Thymus (tissue), 11 donors: ENCODE results near the gene DERL3. TPM values are rescaled to one million over a fixed set of nuclear protein-coding genes. Genes with fewer than 3 reads are reported as not detected.

Experiments used
- DNase-seq, 9 donors: peaks; one replicate each; pipeline ENCODE4 v3.0.0-alpha.2; 2013; ENCODE audit warnings: low spot score in 9 of 9, low read depth in 6 of 9, missing footprints in 1 of 9
- H3K27ac ChIP-seq, 2 donors: one replicate each; pipeline ENCODE4 v1.5.1; 2013; ENCODE audit warnings: control low read depth in 1 of 2, low read depth in 1 of 2, low read length in 1 of 2, mild to moderate bottlenecking in 1 of 2, moderate library complexity in 1 of 2
- H3K27me3 ChIP-seq, 2 donors: one replicate each; pipeline ENCODE4 v1.5.1; 2013; ENCODE audit warnings: low read length in 1 of 2; ENCODE audit not compliant: control insufficient read depth in 2 of 2, insufficient read depth in 1 of 2
- H3K36me3 ChIP-seq, 2 donors: one replicate each; pipeline ENCODE4 v1.5.1; 2013; ENCODE audit warnings: low read length in 1 of 2, mild to moderate bottlenecking in 1 of 2, moderate library complexity in 1 of 2; ENCODE audit not compliant: control insufficient read depth in 2 of 2, insufficient read depth in 2 of 2
- H3K4me1 ChIP-seq, 2 donors: one replicate each; pipeline ENCODE4 v1.5.1; 2013; ENCODE audit warnings: low read length in 2 of 2; ENCODE audit not compliant: control insufficient read depth in 2 of 2, insufficient read depth in 2 of 2
- H3K4me3 ChIP-seq, 2 donors: one replicate each; pipeline ENCODE4 v1.5.1; 2013; ENCODE audit warnings: low read length in 2 of 2, control low read depth in 1 of 2, mild to moderate bottlenecking in 1 of 2
- H3K9me3 ChIP-seq, 2 donors: one replicate each; pipeline ENCODE4 v1.5.1; 2013; ENCODE audit warnings: low read length in 1 of 2, mild to moderate bottlenecking in 1 of 2; ENCODE audit not compliant: control insufficient read depth in 2 of 2, insufficient read depth in 1 of 2
- WGBS: extraction: QIAGEN DNeasy Blood & Tissue Kit; methylation state at CpG from one replicate; pipeline ENCODE4 v1.1.7; 2013; 5-methylcytosine and 5-hydroxymethylcytosine counted together
- polyA plus RNA-seq: library from polyadenylated mRNA; stranded (reverse); fragments of 200-250 nt; gene quantifications from one replicate; pipeline ENCODE4 v1.2.3, GENCODE V29; 2013
- total RNA-seq: library from RNA; stranded (reverse); fragments of 120-200 nt; gene quantifications from one replicate; pipeline ENCODE4 v1.2.4, GENCODE V29; 2013
- donor health status: healthy.

DERL3 gene
- total and polyA plus RNA-seq, 2 donors: 2.5 to 2.9 TPM

DNA sequence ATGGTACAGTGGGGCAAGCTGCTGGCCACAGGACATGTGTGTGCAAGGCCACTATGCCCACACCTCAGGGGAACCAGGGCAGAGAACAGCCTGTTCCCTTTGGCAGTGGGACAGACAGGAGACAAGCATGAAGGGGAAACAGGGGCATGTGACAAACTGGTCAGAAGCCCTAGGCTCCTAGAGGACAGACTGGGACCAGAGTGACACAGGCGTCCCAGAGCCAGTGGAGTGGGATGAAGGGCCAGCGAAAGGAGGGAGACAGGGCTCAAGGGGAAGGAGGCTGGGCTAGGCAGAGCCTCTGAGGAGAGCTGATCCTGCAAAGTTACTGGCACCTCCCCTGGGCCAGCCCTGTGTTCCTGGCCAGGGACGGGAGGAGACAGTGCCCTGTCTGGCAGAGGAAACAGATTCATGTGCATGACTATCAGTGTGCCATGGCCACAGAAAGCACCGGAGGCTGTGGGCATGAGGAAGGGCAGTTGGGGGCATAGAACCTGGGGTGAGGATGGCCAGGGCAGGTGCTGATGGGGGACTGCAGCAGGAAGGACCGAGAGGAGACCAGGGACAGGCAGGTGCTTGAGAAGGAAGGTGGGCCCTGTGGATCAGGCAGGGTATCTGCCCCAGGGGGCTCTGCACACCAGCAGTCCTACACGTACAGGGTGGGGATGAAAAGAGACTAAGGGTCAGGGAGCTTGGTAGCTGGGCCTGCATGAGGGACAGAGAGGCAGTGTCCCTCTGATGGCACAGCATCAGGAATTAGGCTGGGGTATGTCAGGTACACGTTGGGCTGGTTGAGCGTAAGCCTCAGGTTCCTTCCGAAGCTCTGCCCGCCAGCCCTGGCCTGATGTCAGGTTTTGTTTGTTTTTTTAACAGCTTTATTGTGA is 9.8 kb downstream of the DERL3 start:
- no peak for DNase-seq
- WGBS: 98% methylated on average over 10 of the region's 10 CpGs
- H3K4me1 ChIP-seq: peaks cover 0 to 2% of the 10 kb centered on the region in 2 donors
- no peak overlapping the region for H3K4me3 ChIP-seq
- peaks cover 86 to 89% of the 10 kb centered on the region in 2 donors for H3K36me3 ChIP-seq
- H3K27me3 ChIP-seq: no peaks in the 10 kb centered on the region
- H3K27ac ChIP-seq: no peak overlapping the region
- no peaks in the 10 kb centered on the region for H3K9me3 ChIP-seq

DNA sequence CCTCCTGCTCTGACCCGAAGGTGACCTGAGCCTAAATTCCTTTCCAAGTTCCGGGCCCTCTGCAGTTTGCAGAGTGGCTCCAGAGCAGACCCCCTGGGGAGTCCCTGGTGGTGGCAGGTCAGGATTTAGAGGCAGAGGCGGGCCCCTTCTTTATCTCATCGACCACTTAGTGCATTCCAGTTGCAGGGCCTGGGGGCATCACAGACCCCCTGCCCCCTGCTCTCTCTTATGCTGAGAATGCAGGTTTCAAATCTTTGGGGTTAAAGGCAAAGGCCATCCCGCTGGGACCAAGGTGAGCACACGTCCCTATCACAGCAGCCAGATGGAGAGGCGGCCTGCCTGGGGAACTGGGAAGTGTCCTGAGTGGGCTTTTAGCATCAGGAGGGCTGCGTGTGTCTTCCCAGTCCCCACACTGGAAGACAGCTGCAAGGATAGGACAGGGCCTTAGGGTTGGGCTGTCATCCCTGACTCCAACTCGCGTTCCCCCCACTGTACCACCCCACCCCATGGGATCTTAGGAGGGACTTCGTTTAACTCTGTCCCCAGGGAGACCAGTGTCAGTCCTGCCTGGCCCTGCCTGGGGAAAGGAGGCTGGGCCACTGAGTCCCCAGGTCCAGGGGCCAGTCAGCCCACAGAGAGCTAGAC is 11.3 kb downstream of the DERL3 start:
- H3K4me3 ChIP-seq: no peak overlapping the region
- no peak overlapping the region for H3K27ac ChIP-seq
- H3K27me3 ChIP-seq: no peaks in the 10 kb centered on the region
- peaks cover 0 to 2% of the 10 kb centered on the region in 2 donors for H3K4me1 ChIP-seq
- H3K36me3 ChIP-seq: peaks cover 85 to 88% of the 10 kb centered on the region in 2 donors
- 97% methylated on average over 11 of the region's 11 CpGs for WGBS
- no peak for DNase-seq
- H3K9me3 ChIP-seq: no peaks in the 10 kb centered on the region

DNA sequence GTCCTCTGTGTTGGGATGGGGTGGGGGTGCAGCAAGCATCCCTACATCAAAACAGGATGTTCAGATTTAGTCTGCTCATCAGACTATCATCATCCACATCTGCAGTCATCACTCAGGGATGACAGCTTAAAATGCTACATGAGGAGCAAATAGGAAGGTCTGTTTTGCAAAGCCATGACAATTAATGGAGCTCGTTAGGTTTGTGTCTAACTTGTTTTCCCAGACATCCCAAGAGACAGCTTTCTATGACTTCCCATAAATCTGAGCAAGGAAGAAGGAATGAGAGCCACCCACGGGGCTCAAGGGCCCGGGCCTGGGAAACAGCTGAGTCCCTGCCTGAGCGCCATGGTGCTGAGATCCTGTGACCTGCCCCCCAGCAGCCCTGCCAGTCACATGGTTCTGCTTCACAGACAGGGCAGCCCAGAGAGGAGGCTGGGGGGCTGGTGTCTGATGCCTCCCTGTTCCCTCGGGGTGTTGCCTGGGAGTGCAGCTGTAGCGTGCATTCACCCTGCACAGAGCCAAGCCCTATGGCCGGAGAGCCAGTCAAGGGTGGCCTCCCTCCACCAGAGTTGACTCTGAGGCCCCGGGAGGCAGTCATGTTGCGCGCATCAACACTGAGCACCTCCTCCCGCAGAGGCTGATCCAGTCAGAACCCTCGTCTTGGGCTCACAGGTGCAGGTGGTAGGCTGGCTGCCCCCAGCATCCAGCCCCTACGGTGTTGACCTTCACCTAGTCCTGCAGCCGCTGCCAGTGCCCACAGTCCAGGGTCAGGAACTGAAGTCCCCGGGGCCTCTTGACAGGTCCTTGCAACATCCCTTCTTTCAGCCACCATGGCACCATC is 12.1 kb downstream of the DERL3 start:
- H3K27ac ChIP-seq: no peak overlapping the region
- peaks cover 85 to 88% of the 10 kb centered on the region in 2 donors for H3K36me3 ChIP-seq
- H3K9me3 ChIP-seq: no peaks in the 10 kb centered on the region
- 97% methylated on average over 15 of the region's 15 CpGs for WGBS
- no peak for DNase-seq
- peaks cover 0 to 2% of the 10 kb centered on the region in 2 donors for H3K4me1 ChIP-seq
- no peaks in the 10 kb centered on the region for H3K27me3 ChIP-seq
- H3K4me3 ChIP-seq: no peak overlapping the region

DNA sequence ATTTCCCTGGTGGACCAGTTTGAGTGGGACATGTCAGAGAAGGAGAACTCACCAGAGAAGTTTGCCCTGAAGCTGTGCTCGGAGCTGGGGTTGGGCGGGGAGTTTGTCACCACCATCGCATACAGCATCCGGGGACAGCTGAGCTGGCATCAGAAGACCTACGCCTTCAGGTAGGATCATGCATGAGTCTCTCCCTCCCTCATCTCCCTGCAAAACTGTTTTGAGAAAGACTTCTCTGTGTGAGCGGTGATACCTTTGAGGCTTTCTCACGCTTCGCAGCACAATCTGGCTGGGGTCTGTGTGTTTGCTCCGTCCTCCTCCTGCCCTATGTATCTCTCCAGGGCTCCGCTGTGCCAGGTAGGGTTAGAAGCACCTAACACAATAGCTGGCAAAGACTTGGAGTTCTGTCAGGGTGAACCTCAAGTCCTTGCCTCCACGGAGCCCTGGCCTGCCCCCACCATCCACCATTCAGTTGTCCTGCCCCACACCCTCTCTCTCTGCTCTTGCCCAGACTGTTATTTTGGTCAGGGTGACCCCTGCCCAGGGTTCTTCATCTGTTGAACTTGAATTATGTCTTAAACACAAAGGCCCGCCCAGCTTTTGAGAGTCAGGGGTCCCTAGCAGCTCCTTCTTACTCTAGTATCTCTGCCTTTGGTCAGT is 13.4 kb downstream of the DERL3 start:
- Histone ChIP-seq H3K4me1 (peaks cover 0 to 2% of the 10 kb centered on the region in 2 donors), H3K9me3 (no peaks in the 10 kb centered on the region), H3K27ac (no peak overlapping the region), H3K4me3 (no peak overlapping the region), H3K36me3 (peaks cover 86 to 88% of the 10 kb centered on the region in 2 donors), H3K27me3 (no peaks in the 10 kb centered on the region)
- WGBS: 96% methylated on average over 12 of the region's 12 CpGs
- DNase-seq: no peak

DNA sequence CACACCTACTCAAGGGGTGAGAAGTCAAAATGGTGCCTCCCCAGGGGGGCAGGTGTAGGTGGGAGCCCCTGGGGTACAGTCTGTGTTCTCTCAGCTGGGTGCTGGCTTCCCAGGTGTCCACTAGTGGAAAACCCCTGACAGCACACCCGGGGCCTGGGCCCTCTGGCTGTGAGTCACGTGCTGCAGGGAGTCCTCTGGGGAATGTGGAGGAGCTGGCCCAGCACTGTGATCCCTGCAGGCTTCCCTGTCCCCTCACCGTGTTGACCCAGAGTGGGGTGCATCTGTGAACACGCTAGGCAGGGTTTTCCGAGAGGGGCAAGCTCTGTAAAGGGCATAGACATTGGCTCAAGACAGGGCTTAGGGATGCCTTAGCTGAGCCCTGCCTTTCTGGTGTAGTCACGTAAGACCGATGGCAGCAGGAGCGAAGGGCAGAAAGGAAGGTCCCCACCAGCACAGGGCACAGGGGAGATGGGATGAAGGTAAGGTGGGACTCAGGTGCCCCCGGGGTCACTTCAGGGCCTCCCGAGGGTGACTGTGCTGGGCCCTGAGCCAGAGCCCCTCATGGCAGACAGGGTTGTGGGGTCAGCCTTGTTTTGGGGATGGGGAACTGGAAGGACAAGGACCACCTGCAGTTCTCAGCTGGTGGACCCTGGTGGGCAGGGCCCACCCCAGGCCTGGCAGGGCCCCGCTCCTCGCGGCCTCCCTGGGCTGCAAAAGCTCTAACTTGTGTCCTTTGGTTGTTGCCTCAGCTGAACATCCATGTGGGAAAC is 14.1 kb downstream of the DERL3 start:
- no peak for DNase-seq
- Histone ChIP-seq H3K36me3 (peaks cover 83 to 95% of the 10 kb centered on the region in 2 donors), H3K27me3 (no peaks in the 10 kb centered on the region), H3K4me1 (peaks cover 0 to 2% of the 10 kb centered on the region in 2 donors), H3K4me3 (no peak overlapping the region), H3K27ac (no peak overlapping the region), H3K9me3 (no peaks in the 10 kb centered on the region)
- 97% methylated on average over 13 of the region's 13 CpGs for WGBS

DNA sequence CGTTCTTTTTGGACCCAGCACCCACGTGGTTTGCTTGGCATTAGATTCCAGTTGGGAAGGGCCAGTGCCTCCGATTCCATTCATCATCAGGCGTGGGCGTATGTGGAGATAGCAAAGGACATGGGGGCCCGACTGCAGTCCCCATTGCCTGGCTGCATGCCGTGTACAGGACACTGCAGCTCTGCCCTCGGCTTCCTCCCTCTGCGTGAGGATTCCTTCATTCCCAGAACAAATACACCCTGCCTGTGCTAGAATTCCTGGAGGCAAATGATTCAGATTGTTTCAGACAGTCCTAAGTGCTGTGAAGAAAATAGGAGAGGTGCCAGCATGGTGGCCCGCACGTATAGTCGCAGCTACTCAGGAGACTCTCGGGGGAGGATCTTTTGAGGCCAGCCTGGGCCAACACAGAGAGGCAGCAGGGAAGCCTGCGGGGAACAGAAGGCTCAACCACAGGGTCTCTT is 15.4 kb downstream of the DERL3 start:
- no peak overlapping the region for H3K4me3 ChIP-seq
- peaks cover 84 to 93% of the 10 kb centered on the region in 2 donors for H3K36me3 ChIP-seq
- H3K27ac ChIP-seq: no peak overlapping the region
- no peaks in the 10 kb centered on the region for H3K27me3 ChIP-seq
- peaks cover 0 to 2% of the 10 kb centered on the region in 2 donors for H3K4me1 ChIP-seq
- no peaks in the 10 kb centered on the region for H3K9me3 ChIP-seq
- 97% methylated on average over 14 of the region's 14 CpGs for WGBS
- no peak for DNase-seq

DNA sequence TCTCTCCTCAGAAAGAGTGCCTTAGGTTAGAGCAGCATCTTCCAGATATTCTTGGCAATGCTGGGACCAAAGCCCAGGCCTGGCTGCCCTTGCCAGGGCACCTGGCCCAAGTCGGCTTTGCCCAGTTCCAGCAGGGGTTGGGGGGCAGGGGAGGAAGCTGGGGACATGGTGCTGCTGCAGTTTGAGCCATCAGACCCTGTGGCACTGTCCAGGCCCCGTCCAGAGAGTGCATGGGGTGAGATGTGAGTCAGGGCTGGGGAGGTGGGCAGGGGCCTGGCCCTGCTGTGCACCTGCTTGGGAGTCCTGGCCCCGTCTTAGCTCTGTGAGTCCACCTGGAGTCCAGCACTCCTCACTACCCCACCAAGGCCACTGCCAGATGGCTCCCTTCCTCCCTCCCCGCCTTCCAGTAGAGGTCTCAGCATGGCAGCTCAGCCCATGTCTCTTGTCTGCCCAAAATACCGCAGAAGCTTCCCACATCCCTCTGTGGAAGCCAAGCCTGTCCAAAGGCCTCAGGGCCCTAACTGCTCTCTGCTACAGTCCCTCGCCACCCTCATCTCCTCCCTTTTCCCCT is 16.6 kb downstream of the DERL3 start:
- H3K27me3 ChIP-seq: no peaks in the 10 kb centered on the region
- WGBS: 97% methylated on average over 6 of the region's 6 CpGs
- peaks cover 0 to 2% of the 10 kb centered on the region in 2 donors for H3K4me1 ChIP-seq
- H3K27ac ChIP-seq: no peak overlapping the region
- DNase-seq: no peak
- H3K9me3 ChIP-seq: no peaks in the 10 kb centered on the region
- peaks cover 81 to 94% of the 10 kb centered on the region in 2 donors for H3K36me3 ChIP-seq
- no peak overlapping the region for H3K4me3 ChIP-seq

DNA sequence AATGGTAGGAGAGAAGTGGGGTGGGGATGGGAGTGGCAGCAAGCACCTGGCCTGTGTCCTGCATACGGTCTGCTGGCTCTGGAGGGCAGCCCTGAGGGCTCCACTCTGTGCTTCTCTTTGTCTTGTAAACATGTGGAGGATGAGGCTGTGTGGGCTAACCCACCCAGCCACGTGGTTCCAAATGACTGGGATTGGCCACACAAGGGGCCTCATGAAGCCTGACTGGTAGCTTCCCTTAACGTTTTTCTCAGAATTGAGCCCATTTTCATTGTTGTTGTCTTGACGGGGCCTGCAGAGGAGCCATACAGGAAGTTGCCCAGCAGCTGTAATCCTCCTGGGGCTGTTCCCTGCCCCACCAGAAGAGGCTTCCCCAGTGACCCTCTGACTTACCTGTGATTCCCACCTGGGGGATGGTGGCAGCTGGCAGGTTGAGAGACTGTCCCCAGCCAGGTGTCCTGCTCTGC is 18.0 kb downstream of the DERL3 start:
- no peak overlapping the region for H3K27ac ChIP-seq
- peaks cover 81 to 95% of the 10 kb centered on the region in 2 donors for H3K36me3 ChIP-seq
- H3K9me3 ChIP-seq: peaks cover 0 to 3% of the 10 kb centered on the region in 2 donors
- 59% methylated on average over 4 of the region's 4 CpGs for WGBS
- H3K27me3 ChIP-seq: no peaks in the 10 kb centered on the region
- DNase-seq: no peak
- H3K4me3 ChIP-seq: no peak overlapping the region
- no peaks in the 10 kb centered on the region for H3K4me1 ChIP-seq
